CD14-positive monocyte (primary cell): ENCODE data around the gene GPANK1. TPM values are rescaled to one million over a fixed set of nuclear protein-coding genes. Genes with fewer than 3 reads are reported as not detected.

ENCODE experiments used
- DNase-seq, 3 donors: peaks; one replicate each; pipeline ENCODE4 v3.0.0-alpha.2; 2011 to 2022
- H2AFZ ChIP-seq: 2 replicates; pipeline ENCODE4 v1.6.0; 2012; ENCODE audit warnings: mild to moderate bottlenecking, low read depth, low read length, inconsistent platforms; ENCODE audit not compliant: insufficient read depth, poor library complexity, severe bottlenecking
- H3K27ac ChIP-seq, 2 donors: 1 replicate in 1 of 2; 2 replicates in 1 of 2; pipeline ENCODE4 v1.5.1; 2012 to 2013; ENCODE audit warnings: low read length in 2 of 2, control low read depth in 1 of 2, inconsistent platforms in 1 of 2, low read depth in 1 of 2, mild to moderate bottlenecking in 1 of 2
- H3K27me3 ChIP-seq, 2 donors: one replicate each; pipeline versions ENCODE4 v1.6.0 to v1.6.1; 2011 to 2013; ENCODE audit warnings: low read length in 2 of 2; ENCODE audit not compliant: control insufficient read depth in 2 of 2, insufficient read depth in 2 of 2
- H3K36me3 ChIP-seq, 2 donors: replicated peaks in 1 of 2; 1 replicate in 1 of 2; 2 replicates in 1 of 2; pipeline versions ENCODE4 v1.5.1 to v1.6.1; 2012 to 2013; ENCODE audit warnings: low read length in 2 of 2, control low read depth in 1 of 2, inconsistent platforms in 1 of 2, mild to moderate bottlenecking in 1 of 2; ENCODE audit not compliant: insufficient read depth in 2 of 2, control insufficient read depth in 1 of 2
- H3K4me1 ChIP-seq, 2 donors: 1 replicate in 1 of 2; 2 replicates in 1 of 2; pipeline versions ENCODE4 v1.5.1 to v1.6.1; 2012 to 2013; ENCODE audit warnings: low read length in 2 of 2, control low read depth in 1 of 2, inconsistent platforms in 1 of 2, mild to moderate bottlenecking in 1 of 2, moderate library complexity in 1 of 2; ENCODE audit not compliant: insufficient read depth in 2 of 2, control insufficient read depth in 1 of 2
- H3K4me2 ChIP-seq: replicated peaks from 2 replicates; pipeline ENCODE3; 2012; ENCODE audit warnings: low read length, moderate library complexity, mild to moderate bottlenecking; ENCODE audit not compliant: poor library complexity, severe bottlenecking; ENCODE audit errors: extremely low read depth
- H3K4me3 ChIP-seq, 3 experiments: fragments of 200-600 bp in 1 of 3; sonication (generic) in 1 of 3; replicated peaks in 1 of 3; 1 replicate in 2 of 3; 2 replicates in 1 of 3; pipeline ENCODE4 v1.5.1; 2011 to 2013; ENCODE audit warnings: low read length in 3 of 3, mild to moderate bottlenecking in 3 of 3, control low read depth in 2 of 3, low read depth in 2 of 3, inconsistent platforms in 1 of 3, moderate library complexity in 1 of 3
- H3K79me2 ChIP-seq: 2 replicates; pipeline ENCODE4 v1.6.0; 2012; ENCODE audit warnings: mild to moderate bottlenecking, control low read depth, inconsistent platforms, low read length, moderate library complexity; ENCODE audit not compliant: insufficient read depth
- H3K9ac ChIP-seq: 2 replicates; pipeline ENCODE4 v1.6.0; 2017; ENCODE audit warnings: low read length, mild to moderate bottlenecking; ENCODE audit not compliant: insufficient read depth, poor library complexity, severe bottlenecking
- H3K9me3 ChIP-seq, 2 donors: replicated peaks in 1 of 2; 1 replicate in 1 of 2; 2 replicates in 1 of 2; pipeline versions ENCODE4 v1.5.1 to v1.6.1; 2012 to 2013; ENCODE audit warnings: low read length in 2 of 2, control low read depth in 1 of 2; ENCODE audit not compliant: control insufficient read depth in 1 of 2, insufficient read depth in 1 of 2
- H4K20me1 ChIP-seq: 2 replicates; pipeline ENCODE4 v1.6.0; 2012; ENCODE audit warnings: mild to moderate bottlenecking, low read length, control low read depth, moderate library complexity; ENCODE audit not compliant: insufficient read depth
- H3K27ac Mint-ChIP-seq, 7 donors: one replicate each; pipeline ENCODE4 v1.8.0; 2020; ENCODE audit warnings: mild to moderate bottlenecking in 7 of 7, mixed read lengths in 7 of 7, moderate library complexity in 6 of 7, inconsistent platforms in 2 of 7
- H3K27me3 Mint-ChIP-seq, 3 donors: one replicate each; pipeline ENCODE4 v1.8.0; 2021 to 2022; ENCODE audit warnings: low read depth in 3 of 3, mild to moderate bottlenecking in 3 of 3, mixed read lengths in 3 of 3, moderate library complexity in 3 of 3, inconsistent platforms in 1 of 3
- H3K36me3 Mint-ChIP-seq, 2 donors: one replicate each; pipeline ENCODE4 v1.8.0; 2020; ENCODE audit warnings: mixed read lengths in 2 of 2, inconsistent platforms in 1 of 2, mild to moderate bottlenecking in 1 of 2
- H3K4me1 Mint-ChIP-seq: one replicate; pipeline ENCODE4 v1.8.0; 2020; ENCODE audit warnings: mild to moderate bottlenecking, mixed read lengths
- H3K4me3 Mint-ChIP-seq, 2 donors: one replicate each; pipeline ENCODE4 v1.8.0; 2020; ENCODE audit warnings: mild to moderate bottlenecking in 2 of 2, mixed read lengths in 2 of 2, moderate library complexity in 1 of 2
- H3K9me3 Mint-ChIP-seq, 7 donors: one replicate each; pipeline ENCODE4 v1.8.0; 2020 to 2022; ENCODE audit warnings: mixed read lengths in 7 of 7, mild to moderate bottlenecking in 6 of 7, moderate library complexity in 6 of 7, inconsistent platforms in 2 of 7
- WGBS: methylation state at CpG from one replicate; pipeline ENCODE4 v1.1.5; 2013; ENCODE audit warnings: missing lambda C conversion rate; ENCODE audit not compliant: insufficient coverage; 5-methylcytosine and 5-hydroxymethylcytosine counted together
- intact Hi-C, 2 donors: fragments of 100-400 bp; cut with micrococcal nuclease; formaldehyde crosslinking; loops; one replicate each; pipeline versions ENCODE4 v1.15.0 to v1.15.1; 2023
- polyA plus RNA-seq, 3 donors: library from polyadenylated mRNA; depleted of rRNA in 1 of 3; unstranded in 2 of 3; stranded (reverse) in 1 of 3; fragments of 300-500 nt in 2 of 3; fragments of >200 nt in 1 of 3; fragmentation: Illumina TruSeq in 2 of 3; gene quantifications; 1 replicate in 2 of 3; 2 replicates in 1 of 3; pipeline ENCODE4 v1.2.3, GENCODE V29; 2012 to 2021
- TF ChIP-seq, protein P1 (sequence below): fragments of 200-600 bp; IDR thresholded peaks from one replicate; pipeline ENCODE4 v1.8.0; 2022; ENCODE audit warnings: antibody characterized with exemption, mild to moderate bottlenecking

Gene GPANK1
- polyA plus RNA-seq, 3 donors = 10.8 to 13.9 (median 12.0) TPM

DNA sequence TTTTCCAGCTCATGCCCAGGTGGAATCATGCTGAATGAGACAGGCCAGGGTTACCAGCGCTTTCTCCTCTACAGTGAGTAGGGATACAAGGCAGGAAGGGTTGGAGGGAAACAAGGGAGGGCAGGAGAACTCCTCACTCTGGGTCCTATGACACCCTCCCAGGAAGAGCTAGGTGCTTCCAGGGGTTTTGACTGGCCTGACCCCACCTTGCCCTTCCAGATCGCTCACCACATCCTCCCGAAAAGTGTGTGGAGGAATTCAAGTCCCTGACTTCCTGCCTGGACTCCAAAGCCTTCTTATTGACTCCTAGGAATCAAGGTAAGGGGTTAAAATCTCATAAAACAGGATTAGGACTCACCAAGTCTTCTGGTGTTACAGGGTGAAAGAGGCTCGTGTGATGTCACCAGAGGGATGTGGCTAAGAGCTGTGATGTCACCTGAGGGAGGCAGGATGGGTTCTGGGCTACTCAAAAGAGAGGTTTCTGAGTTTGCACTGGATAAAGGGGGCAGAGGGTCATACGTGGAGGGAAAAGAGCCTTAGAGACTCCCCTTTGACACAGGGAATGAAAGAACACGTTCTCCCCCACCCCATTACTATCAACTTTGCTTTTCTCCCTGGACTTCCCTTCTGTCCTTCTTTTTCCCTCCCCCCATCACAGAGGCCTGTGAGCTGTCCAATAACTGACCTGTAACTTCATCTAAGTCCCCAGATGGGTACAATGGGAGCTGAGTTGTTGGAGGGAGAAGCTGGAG lies 7.2 kb downstream of the GPANK1 start:
- Histone ChIP-seq H3K27ac (peak overlapping the region in 1 of 2 donors; percentile 53), H3K36me3 (peaks cover 14 to 45% of the 10 kb centered on the region in 2 donors), H3K4me1 (peaks cover 46 to 67% of the 10 kb centered on the region in 2 donors), H4K20me1 (peaks cover 26% of the 10 kb centered on the region), H3K27me3 (no peaks in the 10 kb centered on the region), H3K9ac (no peak overlapping the region), H3K4me3 (no peak overlapping the region), H3K4me2 (no peak overlapping the region), H3K79me2 (peaks cover 82% of the 10 kb centered on the region), H3K9me3 (no peaks in the 10 kb centered on the region), H2AFZ (no peak overlapping the region)
- H3K4me3 Mint-ChIP-seq = no peak overlapping the region
- peaks cover 0 to 6% (median 2%) of the 10 kb centered on the region in 3 donors for H3K27me3 Mint-ChIP-seq
- TF ChIP-seq, protein P1, sequence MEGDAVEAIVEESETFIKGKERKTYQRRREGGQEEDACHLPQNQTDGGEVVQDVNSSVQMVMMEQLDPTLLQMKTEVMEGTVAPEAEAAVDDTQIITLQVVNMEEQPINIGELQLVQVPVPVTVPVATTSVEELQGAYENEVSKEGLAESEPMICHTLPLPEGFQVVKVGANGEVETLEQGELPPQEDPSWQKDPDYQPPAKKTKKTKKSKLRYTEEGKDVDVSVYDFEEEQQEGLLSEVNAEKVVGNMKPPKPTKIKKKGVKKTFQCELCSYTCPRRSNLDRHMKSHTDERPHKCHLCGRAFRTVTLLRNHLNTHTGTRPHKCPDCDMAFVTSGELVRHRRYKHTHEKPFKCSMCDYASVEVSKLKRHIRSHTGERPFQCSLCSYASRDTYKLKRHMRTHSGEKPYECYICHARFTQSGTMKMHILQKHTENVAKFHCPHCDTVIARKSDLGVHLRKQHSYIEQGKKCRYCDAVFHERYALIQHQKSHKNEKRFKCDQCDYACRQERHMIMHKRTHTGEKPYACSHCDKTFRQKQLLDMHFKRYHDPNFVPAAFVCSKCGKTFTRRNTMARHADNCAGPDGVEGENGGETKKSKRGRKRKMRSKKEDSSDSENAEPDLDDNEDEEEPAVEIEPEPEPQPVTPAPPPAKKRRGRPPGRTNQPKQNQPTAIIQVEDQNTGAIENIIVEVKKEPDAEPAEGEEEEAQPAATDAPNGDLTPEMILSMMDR = no peak
- intact Hi-C loops = no loop called here
- 89% methylated on average over 1 of the region's 6 CpGs for WGBS
- DNase-seq = no peak
- H3K4me1 Mint-ChIP-seq = peaks cover 65% of the 10 kb centered on the region
- H3K9me3 Mint-ChIP-seq = peaks cover 0 to 2% (median 0%) of the 10 kb centered on the region in 7 donors
- peaks cover 32 to 56% of the 10 kb centered on the region in 2 donors for H3K36me3 Mint-ChIP-seq
- peak overlapping the region in 5 of 7 donors; percentile 33 to 84 (median 38) for H3K27ac Mint-ChIP-seq

DNA sequence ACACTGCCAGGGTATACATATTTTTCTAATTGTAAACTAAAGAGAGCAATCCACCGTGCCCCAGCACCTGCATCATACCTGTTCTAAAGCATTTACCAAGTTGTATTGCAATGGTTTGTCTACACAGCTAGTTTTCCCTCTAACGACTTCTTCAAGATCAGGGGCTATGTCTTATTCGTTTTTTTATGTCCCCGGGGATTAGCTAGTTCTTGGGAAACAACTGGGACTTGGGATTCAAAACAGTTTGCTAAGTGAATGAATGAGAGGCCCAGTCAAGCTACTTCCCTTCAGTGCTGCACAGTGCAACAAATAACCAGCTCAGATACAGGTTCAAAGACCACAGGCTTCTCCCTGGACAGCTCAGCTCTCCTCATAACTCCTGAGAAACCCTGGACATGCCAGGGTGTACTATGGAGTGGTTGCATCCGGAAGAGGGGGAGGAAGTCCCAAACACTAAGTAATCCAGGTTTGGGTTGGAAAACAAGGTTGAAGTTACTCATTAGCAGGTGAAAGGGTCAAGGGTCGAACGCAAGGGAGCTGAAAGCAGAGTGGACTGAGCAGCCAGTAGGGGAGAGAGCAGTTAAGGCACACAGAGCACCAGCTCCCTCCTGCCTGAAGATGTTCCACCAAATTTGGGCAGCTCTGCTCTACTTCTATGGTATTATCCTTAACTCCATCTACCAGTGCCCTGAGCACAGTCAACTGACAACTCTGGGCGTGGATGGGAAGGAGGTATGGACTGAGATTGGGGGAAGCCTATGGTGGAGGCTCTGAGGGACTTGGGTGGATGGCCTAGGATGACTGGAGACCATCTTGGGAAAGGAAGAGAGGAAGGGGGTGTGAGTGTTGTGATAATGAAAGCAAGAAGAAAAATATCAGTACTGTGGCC lies 9.2 kb downstream of the GPANK1 start, which contains the start of gene APOM:
APOM (plus strand) TSS at position 546 of the 889 bp plus-strand sequence; CDS start at position 619, 73 bp downstream.
- H3K27ac ChIP-seq = no peak within 1 kb of the TSS
- H3K27me3 ChIP-seq = no peaks in the 10 kb centered on the region
- no peak within 1 kb of the TSS for H3K4me3 Mint-ChIP-seq
- H3K4me3 ChIP-seq = no peak within 1 kb of the TSS
- peaks cover 30 to 46% of the 10 kb centered on the region in 2 donors for H3K36me3 Mint-ChIP-seq
- H3K36me3 ChIP-seq = peaks cover 10 to 42% of the 10 kb centered on the region in 2 donors
- peaks cover 88% of the 10 kb centered on the region for H3K79me2 ChIP-seq
- WGBS = 100% methylated on average over 3 of the region's 8 CpGs
- DNase-seq = no peak
- H3K4me1 Mint-ChIP-seq = peaks cover 59% of the 10 kb centered on the region
- peaks cover 0 to 2% (median 0%) of the 10 kb centered on the region in 7 donors for H3K9me3 Mint-ChIP-seq
- TF ChIP-seq, protein P1 = no peak
- H3K27ac Mint-ChIP-seq = peak within 1 kb of the TSS in 5 of 7 donors; percentile 15 to 83 (median 46)
- H2AFZ ChIP-seq = no peak within 1 kb of the TSS
- H3K9ac ChIP-seq = no peak within 1 kb of the TSS
- H3K27me3 Mint-ChIP-seq = peaks cover 0 to 10% (median 5%) of the 10 kb centered on the region in 3 donors
- H3K4me1 ChIP-seq = peaks cover 41 to 59% of the 10 kb centered on the region in 2 donors
- peaks cover 35% of the 10 kb centered on the region for H4K20me1 ChIP-seq
- intact Hi-C loops = no loop called here
- H3K9me3 ChIP-seq = no peaks in the 10 kb centered on the region
- no peak within 1 kb of the TSS for H3K4me2 ChIP-seq
